HepG2 (cell line): ENCODE data around the gene PIMREG. TPM values are rescaled to one million over a fixed set of nuclear protein-coding genes. Genes with fewer than 3 reads are reported as not detected.

Source experiments
- AGO2 ChIP-seq: fragments of 200-400 bp; formaldehyde crosslinking; optimal IDR thresholded peaks from 2 replicates; pipeline ENCODE3; 2017; ENCODE audit warnings: mild to moderate bottlenecking, low read depth, low read length, moderate library complexity
- HNF4G ChIP-seq, 2 experiments: sonication (generic) in 1 of 2; formaldehyde crosslinking in 1 of 2; IDR thresholded peaks; 2 replicates each; pipeline versions ENCODE4 v1.4.0 to v1.6.1; 2011 to 2020; ENCODE audit warnings: borderline replicate concordance in 2 of 2, low read depth in 2 of 2, mild to moderate bottlenecking in 2 of 2, low read length in 1 of 2, missing genetic modification reagents in 1 of 2, moderate library complexity in 1 of 2
- HOXA5 ChIP-seq: sonication (generic); formaldehyde crosslinking; IDR thresholded peaks from 2 replicates; pipeline ENCODE4 v1.4.0; 2020; ENCODE audit warnings: missing genetic modification reagents
- ISL2 ChIP-seq: sonication (generic); formaldehyde crosslinking; IDR thresholded peaks from 2 replicates; pipeline ENCODE4 v1.5.0; 2020; ENCODE audit warnings: missing genetic modification reagents
- KLF13 ChIP-seq: sonication (generic); formaldehyde crosslinking; IDR thresholded peaks from 2 replicates; pipeline ENCODE4 v1.4.0; 2020; ENCODE audit warnings: mild to moderate bottlenecking, missing genetic modification reagents
- RARA ChIP-seq: IDR thresholded peaks from 2 replicates; pipeline ENCODE4 v1.6.1; 2016; ENCODE audit warnings: missing genetic modification reagents, missing compliant biosample characterization
- U2AF2 ChIP-seq: fragments of 200-400 bp; formaldehyde crosslinking; IDR thresholded peaks from 2 replicates; pipeline ENCODE4 v1.6.1; 2017; ENCODE audit warnings: low read depth, mild to moderate bottlenecking, low read length
- ZFP1 ChIP-seq: IDR thresholded peaks from 2 replicates; pipeline ENCODE4 v1.6.1; 2016
- ZFP36L2 ChIP-seq: sonication (generic); formaldehyde crosslinking; IDR thresholded peaks from 2 replicates; pipeline ENCODE4 v1.4.0; 2020; ENCODE audit warnings: missing genetic modification reagents
- ZNF143 ChIP-seq: sonication (generic); formaldehyde crosslinking; IDR thresholded peaks from 2 replicates; pipeline ENCODE4 v1.4.0; 2020; ENCODE audit warnings: missing genetic modification reagents
- ZNF318 ChIP-seq: sonication (generic); formaldehyde crosslinking; IDR thresholded peaks from 2 replicates; pipeline ENCODE4 v1.4.0; 2020; ENCODE audit warnings: mild to moderate bottlenecking, missing genetic modification reagents
- ZNF569 ChIP-seq: sonication (generic); formaldehyde crosslinking; IDR thresholded peaks from 2 replicates; pipeline ENCODE4 v1.5.0; 2020; ENCODE audit warnings: mild to moderate bottlenecking, missing genetic modification reagents, moderate library complexity, borderline replicate concordance
- ZNF589 ChIP-seq: sonication (generic); formaldehyde crosslinking; conservative IDR thresholded peaks from 2 replicates; pipeline ENCODE4 v1.8.0; 2022; ENCODE audit warnings: mild to moderate bottlenecking, moderate library complexity, missing genetic modification reagents
- ZNF607 ChIP-seq: sonication (generic); formaldehyde crosslinking; IDR thresholded peaks from 2 replicates; pipeline ENCODE4 v1.5.1; 2020; ENCODE audit warnings: missing genetic modification reagents, mild to moderate bottlenecking, borderline replicate concordance
- ZNF703 ChIP-seq: sonication (generic); formaldehyde crosslinking; IDR thresholded peaks from 2 replicates; pipeline ENCODE4 v1.5.1; 2020; ENCODE audit warnings: missing genetic modification reagents, mild to moderate bottlenecking, moderate library complexity, borderline replicate concordance
- ZNF781 ChIP-seq: sonication (generic); formaldehyde crosslinking; IDR thresholded peaks from 2 replicates; pipeline ENCODE4 v1.5.1; 2020; ENCODE audit warnings: borderline replicate concordance, mild to moderate bottlenecking, missing genetic modification reagents; ENCODE audit errors: not compliant biosample characterization
- ZNF800 ChIP-seq: sonication (generic); formaldehyde crosslinking; IDR thresholded peaks from 2 replicates; pipeline ENCODE4 v1.4.0; 2020; ENCODE audit warnings: missing genetic modification reagents
- polyA plus RNA-seq, 8 experiments: library from polyadenylated mRNA; depleted of rRNA in 3 of 8; stranded (reverse) in 7 of 8; unstranded in 1 of 8; fragments of >200 nt; fragmentation: Illumina TruSeq in 4 of 8; extraction: Trizol in 4 of 8; gene quantifications; 2 replicates each; pipeline versions ENCODE4 v1.2.1 to v1.2.3, GENCODE V29; 2011 to 2016; ENCODE audit warnings: low read depth in 4 of 8, missing spikeins in 1 of 8, mixed read lengths in 1 of 8; ENCODE audit not compliant: insufficient read depth in 1 of 8
- total RNA-seq, 5 experiments: library from RNA; depleted of rRNA; stranded (reverse); fragments of >200 nt; fragmentation: Illumina TruSeq; extraction: Trizol; gene quantifications; 2 replicates each; pipeline ENCODE4 v1.2.3, GENCODE V29; 2016; ENCODE audit warnings: low read depth in 1 of 5

PIMREG gene
- total and polyA plus RNA-seq, 2 of the 13 experiments (the other 11 are each of a cell fraction or from before 2014, with no cell fraction given): 15.6 to 30.3 TPM

GRCh38 chr17:6443692-6444570 lies at the start of gene PIMREG (continued):
- TF ChIP-seq ZNF318 (CRISPR knock-in tag): no peak
- TF ChIP-seq ZFP1: no peak
- peak; percentile 48 for TF ChIP-seq ZNF781 (CRISPR knock-in tag)
- no peak for TF ChIP-seq HNF4G (IDR thresholded peaks at IDR 0.05; ENCODE audit: borderline replicate concordance, low read depth, low read length)
- TF ChIP-seq HNF4G (CRISPR knock-in tag; IDR thresholded peaks at IDR 0.05; ENCODE audit: borderline replicate concordance, low read depth): no peak; the same call in 1 of the 2 replicates
- TF ChIP-seq U2AF2: no peak
- peak; percentile 72 for TF ChIP-seq ZNF589 (CRISPR knock-in tag)
- no peak for TF ChIP-seq ZNF800
- TF ChIP-seq ZNF569 (CRISPR knock-in tag): no peak
- TF ChIP-seq AGO2: peak; percentile 30
- peak; percentile 91 for TF ChIP-seq ZNF607 (CRISPR knock-in tag)
- TF ChIP-seq ISL2 (CRISPR knock-in tag): 0 out of 2 replicates have a peak, but pooled peaks have one; percentile 37
- TF ChIP-seq ZNF703 (CRISPR knock-in tag): no peak
- peak; percentile 58; the same call in 1 of the 2 replicates for TF ChIP-seq ZNF143 (CRISPR knock-in tag)
- TF ChIP-seq RARA (CRISPR knock-in tag): no peak
- TF ChIP-seq ZFP36L2 (CRISPR knock-in tag): no peak
- peak; percentile 74; the same call in 1 of the 2 replicates for TF ChIP-seq HOXA5 (CRISPR knock-in tag)
- no peak for TF ChIP-seq KLF13 (CRISPR knock-in tag)
